ENCODE measurements around the gene PRDM16.

DNA sequence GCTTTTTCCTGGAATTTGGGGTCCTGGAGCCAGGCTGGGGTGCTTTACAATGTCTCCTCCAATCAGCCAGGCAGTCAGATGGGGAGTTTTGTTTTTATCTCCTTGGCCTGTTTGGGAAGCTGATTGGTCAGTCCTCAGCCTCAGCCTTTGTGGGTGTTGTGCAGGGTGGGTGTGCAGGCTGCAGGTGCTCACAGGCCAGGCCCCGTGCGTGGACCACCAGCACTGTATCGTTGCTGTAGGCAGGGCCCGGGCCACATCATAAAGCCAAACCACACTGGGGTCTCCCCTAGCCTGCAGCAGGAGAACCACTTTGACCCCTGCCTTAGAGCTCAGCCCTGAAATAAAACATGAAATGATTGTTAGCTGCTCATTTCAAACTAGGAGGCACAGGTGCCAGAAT is 8.6 kb downstream of the PRDM16 start:
- TF ChIP-seq, protein P1, sequence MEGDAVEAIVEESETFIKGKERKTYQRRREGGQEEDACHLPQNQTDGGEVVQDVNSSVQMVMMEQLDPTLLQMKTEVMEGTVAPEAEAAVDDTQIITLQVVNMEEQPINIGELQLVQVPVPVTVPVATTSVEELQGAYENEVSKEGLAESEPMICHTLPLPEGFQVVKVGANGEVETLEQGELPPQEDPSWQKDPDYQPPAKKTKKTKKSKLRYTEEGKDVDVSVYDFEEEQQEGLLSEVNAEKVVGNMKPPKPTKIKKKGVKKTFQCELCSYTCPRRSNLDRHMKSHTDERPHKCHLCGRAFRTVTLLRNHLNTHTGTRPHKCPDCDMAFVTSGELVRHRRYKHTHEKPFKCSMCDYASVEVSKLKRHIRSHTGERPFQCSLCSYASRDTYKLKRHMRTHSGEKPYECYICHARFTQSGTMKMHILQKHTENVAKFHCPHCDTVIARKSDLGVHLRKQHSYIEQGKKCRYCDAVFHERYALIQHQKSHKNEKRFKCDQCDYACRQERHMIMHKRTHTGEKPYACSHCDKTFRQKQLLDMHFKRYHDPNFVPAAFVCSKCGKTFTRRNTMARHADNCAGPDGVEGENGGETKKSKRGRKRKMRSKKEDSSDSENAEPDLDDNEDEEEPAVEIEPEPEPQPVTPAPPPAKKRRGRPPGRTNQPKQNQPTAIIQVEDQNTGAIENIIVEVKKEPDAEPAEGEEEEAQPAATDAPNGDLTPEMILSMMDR (IDR thresholded peaks at IDR 0.05) = no peak
- no peak for TF ChIP-seq POLR2A (IDR thresholded peaks at IDR 0.05)

All from thyroid gland (tissue), 4 donors.